GM18907 (cell line): ENCODE results near the gene SDK2.
A peak's percentile ranks its signal among the peaks of the same experiment; 100 is the strongest.

Experiments
- ATAC-seq: cut with Tn5 transposase; IDR thresholded peaks from one replicate; pipeline ENCODE4 v1.9.1; 2021; ENCODE audit warnings: mild to moderate bottlenecking, moderate library complexity; ENCODE audit not compliant: unreplicated experiment

The SDK2 gene

DNA sequence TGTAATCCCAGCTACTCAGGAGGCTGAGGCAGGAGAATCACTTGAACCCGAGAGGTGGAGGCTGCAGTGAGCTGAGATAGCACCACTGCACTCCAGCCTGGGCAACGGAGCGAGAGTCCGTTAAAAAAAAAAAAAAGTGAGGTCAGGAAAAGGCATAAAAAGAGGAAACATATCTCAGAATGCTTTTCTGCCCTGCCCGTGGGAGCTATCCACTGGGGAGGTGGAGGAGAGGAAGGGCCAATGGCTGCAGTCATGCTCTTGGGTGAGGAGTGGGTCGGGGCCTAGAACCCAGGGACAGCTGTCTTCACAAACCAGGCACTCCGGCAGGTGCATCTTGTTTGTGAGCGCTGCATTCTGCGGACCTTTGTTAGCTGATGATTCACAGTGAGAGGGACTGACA lies 272.4 kb downstream of the SDK2 start:
- no peak for ATAC-seq

DNA sequence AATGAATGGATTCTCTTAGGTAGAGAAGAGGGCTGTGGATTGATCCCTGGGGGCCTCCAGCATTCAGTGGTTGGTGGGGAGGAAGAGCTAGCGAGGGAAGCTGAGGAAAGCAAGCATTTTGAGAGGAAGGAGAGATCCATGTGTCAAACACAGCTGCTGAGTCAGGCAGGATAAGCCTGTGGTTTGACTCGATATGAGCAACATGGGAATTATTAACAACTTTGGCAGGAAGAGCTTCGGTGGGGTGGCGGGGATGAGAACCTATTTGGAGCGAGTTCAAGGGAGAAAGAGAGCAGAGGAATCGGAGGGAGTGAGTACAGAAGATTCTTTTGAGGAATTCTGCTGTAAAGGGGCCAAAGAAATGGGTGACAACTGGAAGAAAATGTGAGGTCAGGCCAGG lies 273.0 kb downstream of the SDK2 start:
- no peak for ATAC-seq

DNA sequence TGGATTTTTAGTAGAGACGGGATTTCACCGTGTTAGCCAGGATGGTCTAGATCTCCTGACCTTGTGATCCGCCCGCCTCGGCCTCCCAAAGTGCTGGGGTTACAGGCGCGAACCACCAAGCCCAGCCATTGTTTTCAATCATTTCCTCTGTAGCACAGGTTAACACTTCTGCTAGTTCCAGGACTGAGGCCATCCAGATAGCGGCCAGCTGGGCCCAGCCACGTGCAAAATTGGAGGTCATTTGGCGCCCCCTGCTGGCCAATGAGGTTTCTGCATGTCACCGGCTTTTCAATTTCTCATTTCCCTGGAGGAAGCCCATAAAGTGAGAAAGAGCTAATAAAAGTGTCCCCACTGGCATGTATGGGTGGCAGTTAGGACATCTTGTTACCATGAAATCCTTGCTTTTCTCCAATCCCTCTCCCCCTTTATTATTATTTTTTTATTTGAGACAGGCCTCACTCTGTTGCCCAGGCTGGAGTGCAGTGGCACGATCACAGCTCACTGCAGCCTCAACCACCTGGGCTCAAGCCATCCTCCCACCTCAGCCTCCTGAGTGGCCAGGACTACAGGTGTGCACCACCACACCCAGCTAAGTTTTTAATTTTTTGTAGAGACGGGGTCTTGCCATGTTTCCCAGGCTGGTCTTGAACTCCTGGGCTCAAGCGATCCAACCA lies 274.3 kb downstream of the SDK2 start:
- peak; percentile 71 for ATAC-seq

DNA sequence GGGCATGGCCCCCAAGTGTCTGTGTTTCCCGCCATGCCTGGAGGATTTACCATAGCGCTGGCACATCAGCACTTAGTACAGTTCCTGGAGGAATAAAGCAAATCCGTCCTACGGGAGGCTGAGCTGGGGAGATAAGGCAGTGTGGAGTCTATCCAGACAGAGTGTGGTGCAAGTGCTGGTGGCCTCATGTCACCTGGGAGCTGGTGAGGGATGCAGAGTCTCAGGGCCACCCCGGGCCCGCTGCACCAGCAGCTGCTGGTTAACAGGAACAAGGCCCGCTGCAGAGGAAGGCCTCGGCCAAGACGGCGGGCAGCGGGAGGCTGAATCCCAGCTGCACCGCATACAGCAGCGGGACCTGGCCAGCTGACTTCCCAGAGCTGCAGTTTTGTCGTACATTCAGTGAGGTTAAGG lies 275.1 kb downstream of the SDK2 start:
- ATAC-seq: no peak

DNA sequence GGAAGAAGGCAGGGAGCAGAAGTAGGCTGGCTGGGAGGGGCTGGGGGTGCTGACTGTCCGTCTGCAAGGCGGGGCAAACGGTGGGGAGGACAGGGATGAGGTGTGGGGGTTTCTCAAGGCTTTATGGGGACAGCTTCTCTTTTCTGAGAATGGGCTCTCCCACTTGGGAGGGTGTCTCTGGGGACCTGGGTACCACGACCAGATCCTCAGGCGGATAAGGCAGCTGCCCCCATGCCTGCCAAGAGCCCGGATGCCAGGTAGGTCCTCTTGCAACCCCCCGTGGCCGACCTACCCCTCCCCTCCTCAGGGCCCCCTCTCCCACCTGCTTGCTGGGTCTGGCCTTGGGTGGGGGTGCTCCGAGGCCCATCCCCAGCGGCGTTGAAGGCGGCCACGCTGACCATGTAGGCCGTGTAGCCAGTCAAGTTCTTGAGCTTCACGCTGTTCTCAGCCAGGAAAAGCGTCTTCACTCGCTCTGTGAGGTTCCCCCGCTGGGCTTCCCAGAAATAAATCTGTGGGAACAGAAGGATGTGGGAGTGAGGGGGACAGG lies 276.1 kb downstream of the SDK2 start:
- no peak for ATAC-seq

DNA sequence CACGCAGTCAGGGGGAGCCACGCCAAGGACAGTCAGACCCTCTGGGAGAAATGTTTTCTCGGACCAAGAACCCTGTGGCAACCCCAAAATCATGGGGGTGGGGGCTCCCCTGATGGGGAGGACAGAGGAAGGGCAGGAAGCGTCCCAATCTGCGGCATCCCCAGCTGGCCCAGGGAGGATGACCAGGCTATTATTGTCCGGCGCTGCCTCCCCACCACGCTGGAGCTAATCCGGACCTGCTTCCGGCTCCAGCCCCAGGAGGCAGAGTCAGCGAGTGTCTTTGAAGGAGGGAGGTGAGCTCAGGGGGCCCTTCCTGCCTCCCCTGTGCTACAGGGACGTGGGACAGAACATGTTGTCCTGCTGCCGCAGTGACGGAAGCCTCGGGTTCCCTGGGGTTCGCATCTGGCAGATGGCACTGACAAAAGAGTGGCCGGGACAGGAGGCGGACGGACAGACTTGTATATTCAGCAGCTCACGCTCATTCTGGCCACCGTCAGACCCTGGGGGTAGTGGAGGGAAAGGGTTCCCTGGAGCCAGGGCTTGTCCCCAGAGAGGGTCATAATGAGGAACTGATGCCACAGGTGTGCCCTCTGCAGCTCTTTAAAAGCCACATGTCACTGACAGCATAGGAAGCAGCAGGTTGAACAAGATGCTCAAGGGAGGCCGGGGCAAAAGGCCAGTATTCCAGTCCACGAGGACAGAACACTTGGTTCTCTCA lies 278.2 kb downstream of the SDK2 start:
- ATAC-seq: no peak

DNA sequence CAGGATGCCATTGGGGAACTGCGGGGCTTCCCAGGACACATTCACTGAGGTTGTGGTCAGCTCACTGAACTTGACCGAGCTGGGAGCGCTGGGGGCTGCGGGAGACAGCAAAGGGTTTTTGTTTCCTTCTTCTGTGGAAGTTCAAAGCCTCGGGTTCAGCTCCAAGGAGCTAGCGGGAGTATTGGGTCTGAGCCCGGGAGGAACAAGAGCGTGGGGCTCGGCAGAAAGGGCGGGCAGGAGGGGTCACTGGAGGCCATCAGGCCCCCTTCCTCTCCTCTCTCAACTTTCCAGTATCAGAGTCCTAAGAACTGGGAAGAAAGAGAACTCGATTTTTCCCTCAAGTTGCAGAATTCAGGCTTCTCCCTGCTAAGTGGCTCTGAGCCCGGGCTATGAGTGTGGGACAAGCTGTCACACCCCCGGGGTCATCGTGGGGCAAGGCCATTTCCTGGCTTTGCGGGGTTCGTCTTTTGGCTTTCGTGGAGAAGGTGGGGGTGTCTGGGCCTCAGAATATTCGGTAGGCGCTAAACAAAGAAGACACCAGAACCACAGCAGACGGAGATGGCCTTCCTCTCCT lies 278.9 kb downstream of the SDK2 start:
- no peak for ATAC-seq

DNA sequence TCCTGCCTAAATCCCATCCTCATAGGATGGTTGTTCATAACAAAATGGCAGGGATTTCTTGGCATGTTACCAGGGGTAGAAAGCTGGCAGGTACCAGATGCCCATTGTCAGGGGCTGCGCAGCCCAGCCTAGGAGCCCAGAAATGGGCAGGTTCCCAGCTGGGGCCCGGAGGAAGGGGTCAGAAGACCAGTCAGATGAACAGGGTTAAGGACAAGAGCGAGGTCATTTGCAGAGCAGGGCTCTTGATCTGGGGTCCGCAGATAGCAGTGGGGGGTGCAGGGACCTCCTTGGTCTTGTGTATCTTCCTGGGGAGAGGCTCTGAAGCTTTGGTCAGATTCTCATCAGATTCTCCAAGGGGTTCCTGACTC lies 280.1 kb downstream of the SDK2 start:
- no peak for ATAC-seq

DNA sequence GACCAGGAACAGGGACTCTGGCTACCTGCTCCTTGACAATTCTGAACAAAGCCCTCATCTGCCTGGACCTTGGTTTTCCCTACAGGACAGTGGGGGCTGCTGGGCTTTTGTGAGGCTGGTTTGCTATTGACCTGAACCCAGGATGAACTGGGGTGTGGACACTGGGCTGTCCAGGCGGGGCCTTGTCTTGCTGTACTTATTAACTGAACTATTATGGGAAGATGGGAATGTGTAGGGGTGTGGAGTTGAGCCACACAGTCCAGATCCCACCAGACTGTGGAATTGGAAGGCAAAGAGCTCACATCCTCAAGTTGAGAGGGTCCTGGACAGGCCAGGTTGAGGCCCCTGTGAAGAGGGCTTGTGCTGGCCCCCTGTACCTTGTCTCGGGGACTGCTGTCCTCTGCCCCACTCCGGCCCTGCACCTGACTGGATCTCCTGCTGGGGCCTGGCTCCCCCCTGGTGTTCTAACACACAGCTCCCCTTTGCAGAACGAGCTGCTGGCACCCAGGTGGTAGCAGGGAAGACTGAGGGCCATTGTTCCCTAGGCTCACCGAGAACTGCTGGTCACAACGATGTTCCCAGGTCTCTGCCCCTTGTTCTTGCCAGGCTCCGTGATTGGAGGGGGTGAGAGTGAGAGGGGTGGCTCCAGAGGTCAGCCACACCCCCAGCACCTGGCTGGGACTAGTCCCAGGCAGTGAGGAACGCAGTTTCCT lies 280.6 kb downstream of the SDK2 start:
- ATAC-seq: no peak

DNA sequence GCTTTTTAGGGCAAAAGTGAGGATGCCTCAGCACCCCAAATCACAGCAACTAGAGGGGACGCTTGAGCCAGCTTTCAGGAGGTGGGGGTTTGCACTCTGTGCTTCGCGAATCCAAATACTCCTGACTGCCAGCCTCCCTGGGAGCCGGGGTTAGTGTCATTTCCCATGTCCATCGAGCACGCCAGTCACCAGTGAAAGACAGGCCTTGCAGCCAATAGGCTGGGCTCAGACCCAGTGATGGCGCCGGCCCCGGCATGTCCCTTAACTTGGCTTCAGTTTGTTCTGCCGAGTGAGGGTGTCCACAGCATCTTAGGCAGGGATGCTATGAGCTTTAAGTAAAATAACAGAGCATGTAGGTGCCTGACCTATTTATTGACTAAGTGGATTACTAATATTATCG lies 281.5 kb downstream of the SDK2 start:
- no peak for ATAC-seq

DNA sequence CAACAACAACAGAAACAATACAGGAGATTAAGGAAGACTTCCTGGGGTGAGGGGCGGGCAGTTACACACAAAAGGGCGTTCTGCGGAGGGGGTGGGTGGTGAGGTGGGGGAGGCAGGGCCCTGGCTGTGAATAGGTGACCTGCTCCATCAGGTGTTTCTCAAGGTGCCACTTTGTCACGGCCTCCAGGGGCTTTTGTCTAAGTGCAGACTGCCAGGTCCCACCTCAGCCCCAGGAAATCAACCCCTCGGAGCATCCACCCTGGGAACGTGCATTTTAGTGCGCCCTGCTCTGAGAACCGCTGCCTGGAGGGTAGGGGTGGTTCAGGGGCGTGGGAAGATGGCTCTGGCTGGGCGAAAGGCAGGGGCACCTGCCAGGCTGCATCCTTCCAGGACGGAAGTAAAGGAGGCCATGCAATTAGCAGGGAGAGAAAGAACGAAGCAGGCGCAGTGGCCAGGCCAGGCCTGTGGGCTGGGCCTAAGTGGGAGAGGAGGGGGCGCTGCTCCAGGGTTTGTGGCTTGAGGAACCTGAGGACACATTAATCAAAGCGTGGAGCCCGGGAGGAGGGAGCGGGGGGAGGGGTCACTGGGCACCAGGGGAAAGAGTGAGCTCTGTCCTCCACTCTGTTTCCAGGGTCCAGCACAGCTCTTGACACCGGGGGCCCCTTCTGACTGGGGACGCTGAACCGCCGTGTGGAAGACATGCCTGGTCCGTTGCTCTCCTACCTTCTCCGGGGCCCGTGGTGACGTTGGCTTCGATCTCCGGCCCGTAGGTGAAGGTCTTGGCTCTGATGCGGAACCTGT lies 283.1 kb downstream of the SDK2 start:
- ATAC-seq: no peak

DNA sequence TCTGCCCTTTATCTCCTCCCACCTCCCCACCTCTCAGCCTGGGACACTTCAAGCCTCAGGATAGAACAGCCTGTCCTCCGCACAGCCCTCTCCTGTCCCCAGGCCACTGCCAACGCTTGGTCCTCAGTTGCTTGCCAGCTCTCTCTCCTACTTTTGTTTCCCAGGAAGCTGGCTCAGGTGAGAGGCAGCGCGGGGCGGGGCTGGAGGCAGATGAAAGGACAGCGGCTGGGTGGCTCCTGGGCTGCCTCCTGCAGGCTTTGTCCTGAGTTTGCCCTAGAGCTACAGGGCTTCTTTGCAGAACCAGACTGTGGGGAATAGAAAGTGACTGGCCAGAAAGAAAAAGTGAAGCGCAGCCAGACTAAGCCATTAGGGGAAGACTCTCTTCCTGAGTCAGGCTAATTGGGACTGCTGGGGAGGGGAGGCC lies 284.2 kb downstream of the SDK2 start:
- ATAC-seq: no peak

DNA sequence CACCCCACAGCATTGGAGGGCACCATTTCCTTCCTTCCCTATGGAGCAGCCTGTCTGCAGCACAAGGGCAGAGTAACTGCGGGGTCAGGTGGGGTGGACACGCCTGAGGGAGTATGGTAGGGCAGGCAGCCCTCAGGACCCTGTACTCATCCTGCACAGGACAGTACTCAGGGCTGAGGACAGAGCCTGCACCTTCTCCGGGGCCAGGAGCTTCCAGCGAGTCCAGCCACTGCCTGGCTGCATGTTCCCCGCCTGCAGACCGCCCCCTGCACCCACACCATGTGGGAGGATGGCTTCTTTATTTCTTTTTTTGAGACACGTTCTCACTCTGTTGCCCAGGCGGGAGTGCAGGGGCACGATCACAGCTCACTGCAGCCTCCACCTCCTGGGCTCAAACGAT lies 284.9 kb downstream of the SDK2 start:
- ATAC-seq: no peak

DNA sequence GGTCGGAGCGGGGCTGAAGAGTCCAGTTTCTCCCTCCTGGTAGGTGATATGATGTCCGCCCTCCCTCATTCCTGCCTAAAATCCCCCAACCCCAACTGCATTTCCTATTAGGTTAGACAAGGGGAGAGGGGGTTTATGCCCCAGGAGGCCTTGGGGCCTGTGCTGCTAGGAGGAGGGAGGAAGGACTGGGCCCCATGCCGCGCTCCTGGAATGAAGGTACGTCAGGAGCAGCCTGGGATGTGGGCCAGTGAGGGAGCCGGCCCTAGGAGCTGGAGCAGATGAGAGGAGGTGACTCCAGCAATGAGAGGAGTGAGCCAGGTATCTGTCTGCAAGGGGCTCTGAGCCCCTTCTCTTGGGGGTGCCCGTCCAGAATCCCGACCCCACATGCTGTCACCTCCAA lies 285.6 kb downstream of the SDK2 start:
- no peak for ATAC-seq

DNA sequence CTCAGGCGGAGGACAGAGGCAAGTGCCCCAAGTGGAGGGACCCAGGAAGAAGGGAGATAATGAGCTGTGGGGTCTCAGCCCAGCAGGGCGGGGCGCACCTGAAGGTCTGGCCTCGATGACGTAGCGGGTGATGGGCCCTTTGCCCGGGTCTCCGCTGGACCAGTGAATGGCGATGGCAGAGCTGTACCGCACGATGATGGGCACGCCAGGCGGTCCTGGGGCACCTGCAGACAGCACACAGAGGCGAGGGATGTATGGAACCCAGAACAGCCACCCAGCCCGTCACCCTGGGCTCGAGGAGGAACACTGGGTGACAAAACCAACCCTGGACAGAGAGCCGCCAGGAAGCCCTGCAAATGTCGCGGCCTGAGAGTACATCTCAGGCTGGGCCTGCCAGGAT lies 286.3 kb downstream of the SDK2 start:
- ATAC-seq: no peak

DNA sequence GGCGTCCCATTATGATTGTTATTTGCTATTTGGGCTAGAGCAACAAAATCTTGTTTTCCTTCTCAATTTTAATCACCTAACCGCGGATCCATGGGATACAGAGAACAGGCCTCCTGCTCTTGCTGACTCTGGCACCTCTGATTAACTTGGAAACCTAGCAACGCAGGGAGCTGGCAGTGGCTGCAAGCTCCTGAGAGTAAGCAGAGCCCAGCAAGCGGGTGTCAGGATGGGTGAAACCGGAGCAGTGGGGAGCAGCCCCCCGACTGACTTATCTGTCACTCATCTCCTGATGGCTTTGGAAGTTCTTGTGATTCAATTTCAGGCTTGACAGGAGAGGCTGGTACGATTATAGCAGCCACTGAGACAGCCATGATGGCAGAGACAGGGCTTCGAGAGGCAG lies 286.9 kb downstream of the SDK2 start:
- ATAC-seq: no peak

DNA sequence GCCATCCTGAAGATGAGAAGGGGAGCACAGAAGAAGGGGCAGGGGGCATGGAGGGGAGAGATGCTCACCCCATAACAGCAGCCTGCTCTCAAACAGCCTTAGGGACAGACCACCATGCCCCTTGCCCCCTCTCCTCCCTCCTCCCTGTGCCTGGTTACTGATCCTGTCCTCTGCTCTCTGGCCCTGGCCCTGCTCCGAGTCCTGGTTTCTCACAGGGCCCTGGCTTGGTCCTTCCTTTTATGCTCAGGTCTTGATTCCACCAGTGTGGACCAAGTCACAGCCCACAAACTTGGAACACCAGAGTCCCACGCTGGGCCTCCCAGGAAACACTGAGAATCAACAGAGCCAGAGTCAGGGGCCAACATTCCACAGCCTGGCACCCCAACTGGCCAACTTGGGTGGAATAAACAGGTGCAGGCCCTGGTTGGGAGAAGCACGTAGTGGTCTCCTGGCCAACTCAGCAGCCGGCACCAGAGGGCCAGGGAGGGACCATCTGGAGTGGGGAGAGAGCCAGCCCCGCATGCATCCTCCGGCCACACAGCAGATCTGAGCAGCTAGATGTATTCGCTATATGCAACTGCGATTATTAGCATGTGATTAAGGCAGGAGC lies 287.6 kb downstream of the SDK2 start:
- no peak for ATAC-seq

DNA sequence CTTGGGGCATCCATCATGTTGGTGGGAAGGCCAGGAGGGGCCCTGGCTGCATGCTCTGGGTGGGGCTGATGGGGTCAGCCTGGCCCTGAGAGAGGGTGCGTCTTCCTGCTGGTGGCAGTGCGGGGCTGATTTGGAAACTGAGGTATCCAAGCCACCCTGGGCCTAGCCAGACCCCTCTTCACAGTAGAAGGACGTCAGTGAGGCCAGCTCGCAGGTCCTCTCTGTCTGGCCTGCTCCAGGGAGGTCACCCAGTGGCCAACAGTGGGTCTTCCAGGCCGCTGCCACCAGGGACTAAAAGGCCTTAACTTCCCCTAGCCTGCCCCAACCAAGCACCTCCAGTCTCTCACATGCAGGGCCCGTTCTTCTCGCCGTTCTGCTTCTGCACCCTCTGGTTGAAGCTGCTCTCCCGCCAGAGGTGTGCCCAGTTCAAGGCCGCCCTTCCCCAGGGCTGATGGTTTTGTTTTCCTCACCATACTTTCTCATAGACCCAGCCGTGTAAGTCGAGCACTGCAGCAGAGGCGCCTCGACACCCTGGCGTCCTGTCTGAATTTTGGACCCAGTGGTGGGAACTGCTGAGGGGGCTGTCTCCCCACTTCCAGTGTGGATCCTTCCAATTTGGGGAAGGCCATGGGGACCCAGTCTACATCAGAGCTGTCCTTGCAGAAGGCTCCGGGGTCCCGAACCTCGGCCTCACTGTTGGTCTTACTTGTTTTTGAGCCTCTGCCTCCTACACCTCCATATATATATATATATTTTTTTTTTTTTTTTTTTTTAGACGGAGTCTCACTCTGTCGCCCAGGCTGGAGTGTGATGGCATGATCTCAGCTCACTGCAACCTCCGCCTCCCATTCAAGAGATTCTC lies 289.6 kb downstream of the SDK2 start:
- no peak for ATAC-seq

DNA sequence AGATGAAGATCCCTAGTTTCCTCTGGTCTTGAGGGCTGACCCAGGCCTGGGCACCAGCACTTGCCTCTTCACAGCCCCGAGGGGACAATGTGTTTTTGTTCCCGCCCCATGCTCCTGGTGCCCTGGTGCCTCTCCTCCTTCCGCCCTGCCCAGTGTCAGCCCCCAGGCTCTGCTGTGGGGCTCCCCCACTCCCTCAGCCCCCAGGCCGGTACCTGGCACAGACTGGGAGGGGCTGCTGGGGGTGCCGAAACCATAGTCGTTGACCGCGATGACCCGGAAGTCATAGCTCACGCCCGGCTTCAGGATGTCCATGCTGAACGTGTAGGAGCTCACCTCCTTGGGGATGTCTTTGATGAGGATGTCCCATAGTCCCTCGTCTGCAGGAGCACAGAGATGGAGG lies 292.0 kb downstream of the SDK2 start:
- no peak for ATAC-seq
